Measurements from ENCODE around the gene MCM3.

Gene MCM3

GRCh38 chr6:52284460-52285176 is at the start of gene MCM3:
TSS of gene MCM3 (minus strand) at chr6:52284742. CDS start at chr6:52284674, 68 bp downstream.
- DNase-seq, result peak; percentile 98

DNA sequence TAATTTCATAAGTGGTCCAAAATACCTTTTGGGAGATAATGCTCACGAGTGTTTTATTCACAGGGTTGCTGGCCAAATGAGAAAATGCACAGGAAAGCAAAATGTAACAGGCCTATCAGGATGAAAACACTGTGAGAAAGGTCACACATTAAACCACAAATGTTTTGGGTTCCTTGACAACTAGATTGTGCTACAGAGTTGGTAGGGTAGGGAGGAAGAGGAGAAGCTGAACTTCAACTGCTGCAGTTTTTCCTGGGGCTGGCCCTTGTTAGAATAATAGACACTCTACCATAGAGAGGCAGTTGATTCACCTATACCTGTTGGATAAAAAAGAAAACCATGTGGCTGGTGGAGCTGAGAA is 49.3 kb upstream of the MCM3 start:
- no peak for DNase-seq

DNA sequence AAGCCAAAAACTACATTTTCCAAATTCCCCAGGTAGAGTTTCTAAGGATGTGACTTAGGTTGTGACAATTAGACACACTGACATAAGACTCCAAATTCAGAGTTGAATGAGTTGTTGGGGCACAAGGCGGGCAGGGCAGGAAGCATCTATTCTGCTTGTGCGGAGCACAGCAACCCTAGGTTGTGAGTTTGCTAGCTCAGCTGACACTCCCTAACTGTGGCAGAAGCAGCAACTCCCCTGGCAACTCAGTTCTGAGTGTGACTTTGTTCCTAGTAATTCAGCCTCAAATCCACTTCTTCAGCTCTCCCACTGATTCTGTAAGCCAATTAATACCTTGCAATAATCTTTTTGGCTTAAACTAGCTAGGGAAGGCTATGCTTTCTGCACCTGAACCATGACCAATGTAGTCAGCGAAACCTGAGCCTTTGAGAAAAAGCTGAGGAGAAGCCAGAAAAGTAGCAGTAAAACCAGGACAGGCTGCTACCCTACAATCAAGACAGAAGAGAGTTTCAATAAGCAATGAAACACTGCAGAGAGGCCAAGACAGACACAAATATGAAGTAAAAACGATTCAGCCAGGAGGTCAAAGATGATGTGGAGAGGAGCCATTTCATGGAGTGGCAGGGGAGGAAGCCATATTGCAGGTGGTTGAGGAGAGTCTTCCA is 47.4 kb upstream of the MCM3 start:
- no peak for DNase-seq

GRCh38 chr6:52330470-52330869 is 45.9 kb upstream of the MCM3 start:
- no peak for DNase-seq

GRCh38 chr6:52328729-52329128 is 44.2 kb upstream of the MCM3 start:
- DNase-seq, result no peak

DNA sequence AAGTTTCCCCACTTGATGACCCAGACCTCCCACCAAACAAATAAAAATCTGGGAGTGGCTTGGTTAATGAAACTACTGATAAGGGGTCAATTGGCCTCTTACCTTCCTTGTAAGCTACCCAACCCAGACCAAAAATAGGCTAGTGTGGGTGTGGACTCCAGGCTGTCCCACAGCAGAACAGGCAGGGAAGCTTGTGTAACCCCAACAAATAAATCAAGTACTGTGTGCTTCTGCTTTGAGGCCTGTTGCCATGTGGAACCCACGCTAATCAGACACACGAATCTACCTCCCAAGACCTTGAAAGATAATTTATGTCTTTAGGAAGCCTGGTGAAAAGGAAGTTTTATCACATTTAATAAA is 43.7 kb upstream of the MCM3 start:
- no peak for DNase-seq

- DNase-seq, result no peak
Measured at GRCh38 chr6:52326540-52327364, 42.2 kb upstream of the MCM3 start.

DNA sequence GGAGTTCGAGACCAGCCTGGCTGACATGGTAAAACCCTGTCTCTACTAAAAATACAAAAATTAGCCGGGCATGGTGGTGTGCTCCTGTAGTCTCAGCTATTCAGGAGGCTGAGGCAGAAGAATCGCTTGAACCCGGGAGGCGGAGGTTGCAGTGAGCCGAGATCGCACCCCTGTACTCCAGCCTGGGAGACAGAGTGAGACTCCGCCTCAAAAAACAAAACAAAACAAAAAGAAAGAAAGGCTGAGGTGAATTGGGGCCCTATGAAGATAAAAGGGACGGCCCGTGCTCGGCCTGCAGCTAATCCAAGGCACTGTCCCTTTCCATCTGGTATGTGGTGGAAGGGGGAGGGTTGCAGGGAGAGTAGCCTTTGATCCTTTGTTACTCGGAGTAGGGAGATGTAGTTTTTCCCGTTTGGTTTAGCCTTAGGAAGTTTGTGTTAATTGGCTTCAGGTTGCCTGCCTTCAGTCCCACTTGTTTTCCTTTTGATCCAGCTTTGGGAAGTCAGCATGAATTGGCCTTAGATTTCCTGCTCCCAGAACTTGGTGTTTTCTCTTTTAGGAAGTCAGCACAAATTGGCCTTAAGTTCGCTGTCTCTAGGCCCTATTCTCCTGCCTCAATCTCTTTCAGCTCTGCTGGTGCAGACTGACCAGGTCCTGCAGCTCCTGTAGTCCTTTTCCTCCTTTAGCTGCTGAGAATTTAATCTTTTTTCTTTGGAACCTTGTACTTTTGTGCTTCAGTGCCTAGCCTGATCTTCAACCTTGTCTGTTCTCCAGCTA is 41.3 kb upstream of the MCM3 start:
- no peak for DNase-seq

- no peak for DNase-seq
Measured at GRCh38 chr6:52324189-52324588, 39.6 kb upstream of the MCM3 start.

DNA sequence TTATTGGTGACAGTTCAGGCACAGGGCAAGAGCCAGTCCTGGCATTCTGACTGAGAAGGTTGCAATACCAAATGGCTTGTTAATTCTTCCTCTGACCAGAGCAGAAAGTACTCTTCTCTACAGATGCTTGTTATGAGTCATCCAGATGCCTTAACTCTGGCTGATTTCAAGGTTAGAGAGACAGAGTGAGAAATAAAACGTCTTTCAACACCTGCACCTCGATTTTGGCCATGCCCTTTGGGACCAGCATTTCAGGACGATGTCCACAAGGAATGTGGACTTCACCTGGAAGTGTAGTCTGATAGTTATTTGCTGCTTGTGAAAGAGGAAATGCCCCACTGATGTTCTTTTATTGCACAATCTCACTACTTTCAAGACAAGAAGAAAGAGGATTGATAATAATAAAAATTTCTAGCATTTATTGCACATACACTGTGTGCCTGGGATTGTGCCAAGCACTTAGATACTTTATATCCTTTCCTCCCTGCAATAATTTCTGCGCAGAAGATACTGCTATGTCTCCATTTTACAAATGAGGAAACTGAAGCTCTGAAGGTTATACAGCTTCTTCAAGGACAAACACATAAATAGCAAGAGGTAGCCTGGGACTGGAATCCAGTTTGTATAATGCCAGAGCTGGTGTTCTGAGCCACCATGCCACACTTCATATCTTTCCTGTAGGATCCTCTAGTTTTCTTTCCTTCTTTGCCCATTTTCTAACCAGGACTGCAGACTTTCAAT is 33.5 kb upstream of the MCM3 start:
- DNase-seq, result no peak

DNA sequence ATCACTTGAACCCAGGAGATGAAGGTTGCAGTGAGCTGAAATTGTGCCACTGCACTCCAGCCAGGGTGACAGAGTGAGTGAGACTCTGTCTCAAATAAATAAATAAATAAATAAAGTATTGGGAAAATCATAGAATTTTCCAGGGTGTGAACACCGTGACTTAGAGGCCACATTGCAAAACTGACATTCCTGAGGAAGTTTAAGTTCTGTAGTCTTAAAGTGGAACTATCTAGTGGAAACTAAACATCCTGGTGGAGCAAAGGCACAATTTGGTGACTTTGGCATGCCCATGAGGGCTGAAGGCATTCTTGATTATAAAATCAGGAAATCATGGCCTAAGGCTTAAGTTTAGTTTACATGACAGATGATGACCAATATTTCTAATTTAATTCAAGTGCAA is 32.7 kb upstream of the MCM3 start:
- DNase-seq, result no peak

GRCh38 chr6:52314752-52315151 is 30.2 kb upstream of the MCM3 start:
- DNase-seq, result no peak

DNA sequence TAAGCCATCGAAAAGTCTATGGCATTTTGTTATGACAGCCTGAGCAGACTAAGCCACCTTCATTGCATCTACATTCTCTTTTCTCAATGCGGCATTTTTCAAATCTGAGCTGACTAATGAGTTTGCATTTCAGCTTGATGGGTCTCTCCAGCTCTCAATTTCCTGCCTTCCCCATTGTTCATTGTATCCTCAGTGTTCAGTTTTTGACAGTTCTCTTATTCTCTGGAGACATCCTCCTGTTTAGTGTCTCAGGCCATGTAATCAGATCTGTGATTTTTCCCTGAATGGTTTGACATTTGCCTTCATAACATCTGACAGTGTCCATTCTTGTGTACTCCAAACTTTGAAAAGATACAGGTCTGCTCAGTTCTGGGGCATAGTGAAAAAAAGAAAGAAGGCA is 27.9 kb upstream of the MCM3 start:
- no peak for DNase-seq

- no peak for DNase-seq
Measured at GRCh38 chr6:52310932-52311331, 26.4 kb upstream of the MCM3 start.

- DNase-seq, result no peak
Measured at GRCh38 chr6:52307900-52308372, 23.4 kb upstream of the MCM3 start.

- no peak for DNase-seq
Measured at GRCh38 chr6:52306972-52307870, 22.7 kb upstream of the MCM3 start.

DNA sequence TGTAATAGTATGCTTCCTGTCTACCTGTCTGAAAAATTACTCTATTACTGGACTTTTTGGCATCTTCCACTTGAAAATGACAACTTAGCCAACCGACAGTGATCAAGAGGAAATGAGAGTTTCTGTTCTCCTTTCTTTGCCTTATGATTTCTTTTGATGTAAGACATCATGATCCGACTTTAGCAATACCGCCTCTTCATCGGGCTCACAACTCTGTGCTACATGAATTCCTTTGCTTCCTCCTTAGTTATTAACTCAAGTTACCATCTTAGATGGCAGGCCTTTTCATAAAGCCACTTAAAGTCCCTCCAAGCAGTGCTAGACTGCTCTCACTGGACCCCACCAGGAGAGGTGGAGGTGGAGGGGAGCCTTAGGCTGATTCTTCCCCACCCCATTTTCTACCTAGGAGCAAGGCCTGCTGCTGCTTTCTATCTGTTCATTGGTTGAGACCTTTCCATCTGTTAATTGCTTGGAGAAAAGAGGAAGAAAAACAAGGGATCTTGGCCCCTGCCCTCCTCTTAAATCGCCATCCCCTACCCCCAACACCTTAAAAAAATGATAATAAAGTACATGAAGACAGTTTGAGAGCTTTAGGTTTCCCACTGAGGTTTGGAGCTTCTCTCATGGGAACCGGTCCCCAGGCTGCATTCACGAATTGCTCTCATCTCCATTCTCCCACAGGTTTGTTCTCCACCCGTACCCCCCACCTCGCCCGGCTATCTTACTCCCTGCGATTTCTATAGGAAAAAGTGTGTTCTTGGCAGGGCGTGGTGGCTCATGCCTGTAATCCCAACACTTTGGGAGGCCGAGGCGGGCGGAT is 21.6 kb upstream of the MCM3 start:
- DNase-seq, result no peak

DNA sequence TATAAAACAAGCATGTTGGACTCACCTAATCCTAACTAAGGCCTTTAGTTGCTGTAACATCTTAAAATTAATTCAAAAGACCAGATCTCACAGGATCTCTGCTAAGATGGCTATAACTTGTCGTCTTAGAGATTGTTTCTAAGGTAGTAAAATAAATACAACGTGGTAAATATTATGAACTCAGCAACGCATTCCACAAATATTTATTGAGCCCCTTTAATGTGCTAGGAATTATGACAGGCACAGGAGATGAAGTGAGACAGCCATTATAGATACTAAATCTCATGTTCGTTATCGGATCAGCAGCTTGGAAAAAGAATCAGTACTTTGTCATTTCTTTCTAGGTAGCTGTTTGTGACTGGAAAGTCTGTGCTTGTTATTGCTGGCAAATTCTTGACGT is 20.9 kb upstream of the MCM3 start:
- no peak for DNase-seq

- DNase-seq, result no peak
Measured at GRCh38 chr6:52304983-52305390, 20.4 kb upstream of the MCM3 start.

DNA sequence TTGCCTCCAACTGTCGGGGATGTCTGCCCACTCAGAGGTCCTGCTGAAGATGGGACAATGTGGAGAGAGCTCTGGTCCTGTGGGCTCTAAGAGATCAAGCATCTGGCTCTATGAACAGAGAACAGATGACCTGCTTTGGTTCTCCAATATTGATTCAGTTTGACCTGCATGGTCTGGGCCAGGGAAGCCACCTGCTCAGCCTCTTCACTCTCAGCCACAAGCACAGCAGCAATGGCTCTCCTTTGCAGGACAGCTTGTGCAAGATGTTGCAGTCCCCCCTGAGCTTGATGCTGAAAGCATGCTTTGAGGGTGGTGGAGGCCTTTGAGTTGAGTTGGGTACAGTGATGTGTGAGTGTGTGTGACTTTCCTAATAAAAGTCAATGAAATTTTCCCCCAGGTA is 18.6 kb upstream of the MCM3 start:
- DNase-seq, result no peak

Data from NCI-H2081 treated with DMSO at 0.1 percent for 48 hours (cell line).